CD4-positive, alpha-beta T cell (primary cell): ENCODE results near the gene CDK4. TPM values are rescaled to one million over a fixed set of nuclear protein-coding genes. Genes with fewer than 3 reads are reported as not detected.

Source experiments
- ATAC-seq: fragments of 200-7000 bp; cut with Tn5 transposase; one replicate; pipeline ENCODE4 v1.10.0; 2022; ENCODE audit warnings: mild to moderate bottlenecking; ENCODE audit not compliant: poor library complexity
- CTCF ChIA-PET: fragments of 350-600 bp; sonication (Branson Sonifier 250); formaldehyde crosslinking; loops from one replicate; lab custom pipeline; 2021; ENCODE audit warnings: antibody characterized with exemption, inconsistent platforms; lab: Charles Lee
- POLR2A ChIA-PET: fragments of 350-600 bp; sonication (Branson Sonifier 250); formaldehyde crosslinking; loops from one replicate; lab custom pipeline; 2021; ENCODE audit warnings: antibody characterized with exemption, inconsistent platforms; lab: Charles Lee
- DNase-seq, 14 experiments: peaks; one replicate each; pipeline ENCODE4 v3.0.0-alpha.2; 2013 to 2020; ENCODE audit warnings: mixed read lengths in 2 of 14
- H3K27ac ChIP-seq, 2 donors: one replicate each; pipeline versions ENCODE4 v1.5.1 to v1.7.0; 2013; ENCODE audit warnings: low read length in 2 of 2, low read depth in 1 of 2, mild to moderate bottlenecking in 1 of 2
- H3K27me3 ChIP-seq, 2 experiments: 1 replicate in 1 of 2; 2 replicates in 1 of 2; pipeline versions ENCODE4 v1.6.1 to v1.7.0; 2013; ENCODE audit warnings: low read length in 2 of 2, control low read depth in 1 of 2, mild to moderate bottlenecking in 1 of 2, moderate library complexity in 1 of 2; ENCODE audit not compliant: insufficient read depth in 2 of 2, control insufficient read depth in 1 of 2
- H3K36me3 ChIP-seq: one replicate; pipeline ENCODE4 v1.6.1; 2013; ENCODE audit warnings: low read length, control low read depth; ENCODE audit not compliant: insufficient read depth
- H3K4me1 ChIP-seq: one replicate; pipeline ENCODE4 v1.6.1; 2013; ENCODE audit warnings: low read length, control low read depth; ENCODE audit not compliant: insufficient read depth
- H3K4me3 ChIP-seq: one replicate; pipeline ENCODE4 v1.5.1; 2013; ENCODE audit warnings: mild to moderate bottlenecking, low read length, moderate library complexity
- H3K9me3 ChIP-seq, 2 experiments: 1 replicate in 1 of 2; 2 replicates in 1 of 2; pipeline versions ENCODE4 v1.6.1 to v1.7.0; 2013; ENCODE audit warnings: low read length in 2 of 2, mild to moderate bottlenecking in 2 of 2, control low read depth in 1 of 2, moderate library complexity in 1 of 2; ENCODE audit not compliant: control insufficient read depth in 1 of 2, insufficient read depth in 1 of 2
- H3K27ac Mint-ChIP-seq: one replicate; pipeline ENCODE4 v1.8.0; 2020; ENCODE audit warnings: mixed read lengths
- H3K27me3 Mint-ChIP-seq: one replicate; pipeline ENCODE4 v1.8.0; 2021; ENCODE audit warnings: mixed read lengths
- H3K36me3 Mint-ChIP-seq: one replicate; pipeline ENCODE4 v1.8.0; 2021; ENCODE audit warnings: low read depth, mixed read lengths
- H3K4me1 Mint-ChIP-seq: one replicate; pipeline ENCODE4 v1.8.0; 2021; ENCODE audit warnings: low read depth, mixed read lengths
- H3K4me3 Mint-ChIP-seq: one replicate; pipeline ENCODE4 v1.8.0; 2020; ENCODE audit warnings: mild to moderate bottlenecking, mixed read lengths
- H3K9me3 Mint-ChIP-seq: one replicate; pipeline ENCODE4 v1.8.0; 2020; ENCODE audit warnings: mixed read lengths
- intact Hi-C, 2 experiments: fragments of 100-400 bp; cut with DNase I in 1 of 2; cut with micrococcal nuclease in 1 of 2; formaldehyde crosslinking; loops; one replicate each; pipeline versions ENCODE4 v1.15.1 to v1.9.0; 2023 to 2025; cut with DNase I, micrococcal nuclease
- total RNA-seq, 174 experiments: library from RNA in 2 of 174; stranded (reverse) in 2 of 174; gene quantifications; one replicate each; pipeline ENCODE4 v1.2.3 and lab custom pipeline; 2021 to 2026
- TF ChIP-seq, protein P1 (sequence below): fragments of 200-600 bp; IDR thresholded peaks from one replicate; pipeline ENCODE4 v1.8.0; 2022; ENCODE audit warnings: antibody characterized with exemption, mild to moderate bottlenecking

Gene CDK4
- total RNA-seq, 2 experiments from 2014 or later, result 8.7 to 10.8 TPM

DNA sequence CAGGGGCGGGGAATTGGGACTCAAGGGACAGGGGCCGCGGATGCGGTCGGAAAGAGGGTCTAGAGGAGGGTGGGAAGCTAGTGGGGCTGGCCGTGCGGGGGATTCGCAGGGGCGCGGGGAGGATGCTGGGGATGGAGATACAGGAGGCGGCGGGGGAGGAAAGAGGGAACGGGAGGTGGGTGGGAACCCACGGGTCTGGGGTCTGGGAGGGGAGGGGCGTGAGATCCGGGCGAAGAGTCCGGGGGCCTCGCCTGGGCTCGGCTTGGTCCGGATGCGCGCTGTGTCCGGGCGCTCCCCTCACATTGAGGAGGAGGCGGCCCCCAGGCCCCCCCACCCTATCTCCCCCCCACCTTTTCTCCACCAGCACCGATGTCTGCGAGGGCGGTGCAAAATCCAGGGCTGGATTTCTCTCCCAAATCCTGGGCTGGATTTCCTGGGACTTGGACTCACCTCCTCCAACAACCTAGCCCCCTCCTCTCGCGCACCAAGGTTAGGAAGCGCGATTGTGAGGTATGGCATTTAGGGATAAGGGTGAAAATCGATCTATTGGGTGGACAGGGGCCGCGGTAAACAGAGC lies 13.4 kb downstream of the CDK4 start, which contains the start of gene AGAP2:
Gene AGAP2 (minus strand): TSS at position 82 of the 577 bp plus-strand sequence. CDS start 496 bp downstream, outside the sequence.
- TF ChIP-seq, protein P1, sequence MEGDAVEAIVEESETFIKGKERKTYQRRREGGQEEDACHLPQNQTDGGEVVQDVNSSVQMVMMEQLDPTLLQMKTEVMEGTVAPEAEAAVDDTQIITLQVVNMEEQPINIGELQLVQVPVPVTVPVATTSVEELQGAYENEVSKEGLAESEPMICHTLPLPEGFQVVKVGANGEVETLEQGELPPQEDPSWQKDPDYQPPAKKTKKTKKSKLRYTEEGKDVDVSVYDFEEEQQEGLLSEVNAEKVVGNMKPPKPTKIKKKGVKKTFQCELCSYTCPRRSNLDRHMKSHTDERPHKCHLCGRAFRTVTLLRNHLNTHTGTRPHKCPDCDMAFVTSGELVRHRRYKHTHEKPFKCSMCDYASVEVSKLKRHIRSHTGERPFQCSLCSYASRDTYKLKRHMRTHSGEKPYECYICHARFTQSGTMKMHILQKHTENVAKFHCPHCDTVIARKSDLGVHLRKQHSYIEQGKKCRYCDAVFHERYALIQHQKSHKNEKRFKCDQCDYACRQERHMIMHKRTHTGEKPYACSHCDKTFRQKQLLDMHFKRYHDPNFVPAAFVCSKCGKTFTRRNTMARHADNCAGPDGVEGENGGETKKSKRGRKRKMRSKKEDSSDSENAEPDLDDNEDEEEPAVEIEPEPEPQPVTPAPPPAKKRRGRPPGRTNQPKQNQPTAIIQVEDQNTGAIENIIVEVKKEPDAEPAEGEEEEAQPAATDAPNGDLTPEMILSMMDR, result no peak
- peak within 1 kb of the TSS; percentile 94 for H3K27ac Mint-ChIP-seq
- H3K9me3 ChIP-seq, result no peaks in the 10 kb centered on the region
- no peak for ATAC-seq
- H3K4me3 Mint-ChIP-seq, result peak within 1 kb of the TSS; percentile 50
- ChIA-PET POLR2A (no interaction called here), CTCF (no interaction called here)
- no peak within 1 kb of the TSS for H3K4me3 ChIP-seq
- no peaks in the 10 kb centered on the region for H3K27me3 ChIP-seq
- H3K4me1 ChIP-seq, result peaks cover 58% of the 10 kb centered on the region
- no peaks in the 10 kb centered on the region for H3K9me3 Mint-ChIP-seq
- no peaks in the 10 kb centered on the region for H3K27me3 Mint-ChIP-seq
- DNase-seq, result no peak
- peaks cover 57% of the 10 kb centered on the region for H3K36me3 ChIP-seq
- H3K27ac ChIP-seq, result peak within 1 kb of the TSS; percentile 35 to 83
- peaks cover 59% of the 10 kb centered on the region for H3K4me1 Mint-ChIP-seq
- H3K36me3 Mint-ChIP-seq, result peaks cover 53% of the 10 kb centered on the region
- intact Hi-C loops, result loop anchor here in 1 of 2 experiments (2.0 to 5.0 kb wide), 2 partner anchors 20 to 41 kb away; no protein-coding TSS in a partner anchor

DNA sequence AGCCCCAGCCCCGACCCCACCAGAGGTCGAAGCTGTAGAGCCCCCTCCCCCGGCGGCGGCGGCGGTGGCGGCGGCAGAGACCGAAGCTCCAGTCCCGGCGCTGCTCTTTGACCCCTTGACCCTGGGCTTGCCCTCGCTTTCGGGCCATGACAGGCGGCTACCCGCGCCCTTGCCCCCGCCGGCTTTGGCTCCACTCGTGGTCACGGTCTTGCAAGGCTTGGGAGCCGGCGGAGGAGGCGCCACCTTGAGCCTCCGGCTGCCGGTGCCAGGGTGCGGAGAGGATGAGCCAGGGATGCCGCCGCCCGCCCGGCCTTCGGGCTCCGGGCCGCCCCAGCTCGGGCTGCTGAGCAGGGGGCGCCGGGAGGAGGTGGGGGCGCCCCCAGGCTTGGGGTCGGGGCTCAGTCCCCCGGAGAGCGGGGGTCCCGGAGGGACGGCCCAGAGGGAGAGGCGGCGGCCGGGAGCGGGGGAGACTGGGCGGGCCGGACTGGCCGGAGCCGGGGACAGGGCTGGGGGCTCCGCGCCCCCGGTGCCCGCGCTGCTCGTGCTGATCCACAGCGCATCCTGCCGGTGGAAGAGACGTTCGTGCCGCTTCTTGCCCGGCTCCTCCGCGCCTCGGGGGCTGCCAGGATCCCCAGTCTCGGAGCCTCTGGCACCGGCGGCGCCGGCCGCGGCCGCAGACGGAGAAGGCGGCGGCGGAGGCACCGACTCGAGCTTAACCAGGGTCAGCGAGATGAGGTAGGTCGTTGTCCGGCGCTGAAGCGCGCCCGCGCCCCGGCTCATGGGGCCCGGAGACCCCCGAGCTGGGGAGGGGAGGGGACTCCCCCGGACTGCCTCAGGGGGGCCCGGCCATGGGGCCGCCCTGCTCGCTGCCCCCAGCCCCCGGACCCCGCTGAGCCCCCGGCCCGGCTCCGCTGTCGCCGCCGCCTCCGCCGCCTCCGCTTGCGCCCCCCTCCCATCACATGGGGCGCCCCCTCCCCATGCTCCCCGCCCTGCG lies 14.3 kb downstream of the CDK4 start:
- TF ChIP-seq, protein P1, result no peak

DNA sequence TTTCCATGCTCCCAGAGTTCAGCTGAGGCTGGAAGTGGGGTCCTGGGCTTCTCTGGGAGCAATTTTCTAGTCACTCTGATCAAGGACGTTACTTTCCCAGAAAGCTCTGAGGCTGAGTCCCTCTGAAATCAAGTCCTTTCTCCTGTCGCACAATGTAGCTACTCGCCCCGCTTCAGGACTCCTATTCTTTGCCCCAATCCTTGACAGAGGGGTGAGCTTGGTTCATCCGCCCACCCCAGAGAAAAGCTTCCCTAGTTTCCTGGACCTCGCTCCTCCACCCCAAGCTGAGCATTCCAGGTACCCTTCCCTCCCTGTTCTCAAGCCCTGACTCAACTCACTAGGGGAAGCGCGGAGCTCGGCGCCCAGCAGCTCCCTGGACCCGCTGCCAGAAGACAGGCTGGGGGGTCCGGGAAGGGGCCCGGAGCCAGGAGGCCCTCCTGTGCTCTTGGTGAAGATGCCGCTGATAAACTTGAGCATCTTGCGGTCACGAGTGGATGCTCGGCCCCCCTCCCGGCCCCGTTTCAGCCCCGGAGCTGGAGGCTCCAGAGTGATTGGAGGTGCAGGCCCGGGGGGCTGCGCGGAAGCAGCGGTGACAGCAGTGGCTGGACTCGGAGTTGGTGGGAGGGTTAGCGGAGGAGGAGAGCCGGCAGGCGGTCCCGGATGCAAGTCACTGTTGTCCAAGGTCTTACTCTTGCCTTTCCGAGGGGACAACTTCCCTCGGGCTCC lies 15.2 kb downstream of the CDK4 start:
- ATAC-seq (no peak), DNase-seq (no peak)
- POLR2A ChIA-PET, result interaction anchor here (1.0 kb wide), 1 partner anchor 11 kb away, joined by 3 read pairs; no protein-coding TSS in a partner anchor
- intact Hi-C loops, result loop anchor here in 1 of 2 experiments (5.0 kb wide), 1 partner anchor 40 kb away; no protein-coding TSS in a partner anchor
- peaks cover 68% of the 10 kb centered on the region for H3K36me3 Mint-ChIP-seq
- H3K4me3 ChIP-seq, result no peak overlapping the region
- H3K9me3 ChIP-seq, result no peaks in the 10 kb centered on the region
- H3K9me3 Mint-ChIP-seq, result no peaks in the 10 kb centered on the region
- peaks cover 75% of the 10 kb centered on the region for H3K36me3 ChIP-seq
- peaks cover 50% of the 10 kb centered on the region for H3K4me1 Mint-ChIP-seq
- CTCF ChIA-PET, result no interaction called here
- H3K4me1 ChIP-seq, result peaks cover 49% of the 10 kb centered on the region
- H3K27ac Mint-ChIP-seq, result peak overlapping the region; percentile 67
- no peaks in the 10 kb centered on the region for H3K27me3 Mint-ChIP-seq
- no peak overlapping the region for H3K27ac ChIP-seq
- TF ChIP-seq, protein P1, result no peak
- H3K4me3 Mint-ChIP-seq, result peak overlapping the region; percentile 20
- no peaks in the 10 kb centered on the region for H3K27me3 ChIP-seq

More for the DNA sequence above, 14.3 kb downstream of the CDK4 start:
- peaks cover 66% of the 10 kb centered on the region for H3K36me3 ChIP-seq
- no peak overlapping the region for H3K4me3 Mint-ChIP-seq
- DNase-seq (no peak), ATAC-seq (no peak)
- peaks cover 63% of the 10 kb centered on the region for H3K36me3 Mint-ChIP-seq
- POLR2A ChIA-PET, result interaction anchor here (1.0 kb wide), 1 partner anchor 12 kb away, joined by 3 read pairs; no protein-coding TSS in a partner anchor
- H3K4me1 Mint-ChIP-seq, result peaks cover 57% of the 10 kb centered on the region
- no peak overlapping the region for H3K27ac Mint-ChIP-seq
- H3K27ac ChIP-seq, result no peak overlapping the region
- no peaks in the 10 kb centered on the region for H3K27me3 Mint-ChIP-seq
- intact Hi-C loops, result loop anchor here in 1 of 2 experiments (2.0 to 5.0 kb wide), 2 partner anchors 19 to 40 kb away; no protein-coding TSS in a partner anchor
- no peaks in the 10 kb centered on the region for H3K9me3 Mint-ChIP-seq
- H3K4me1 ChIP-seq, result peaks cover 57% of the 10 kb centered on the region
- H3K27me3 ChIP-seq, result no peaks in the 10 kb centered on the region
- no peaks in the 10 kb centered on the region for H3K9me3 ChIP-seq
- H3K4me3 ChIP-seq, result no peak overlapping the region
- CTCF ChIA-PET, result no interaction called here
